HG03196 (cell line): ENCODE results near the gene RNF26.

Source experiments
- ATAC-seq: cut with Tn5 transposase; IDR thresholded peaks from one replicate; pipeline ENCODE4 v1.9.1; 2021; ENCODE audit not compliant: unreplicated experiment

RNF26 gene

GRCh38 chr11:119335655-119336543, 1.6 kb downstream of the RNF26 start:
- no peak for ATAC-seq

- ATAC-seq = no peak
These were observed 2.6 kb downstream of the RNF26 start for GRCh38 chr11:119336744-119337469.

GRCh38 chr11:119337581-119338317, 3.4 kb downstream of the RNF26 start:
- no peak for ATAC-seq

- no peak for ATAC-seq
These were observed 4.1 kb downstream of the RNF26 start for GRCh38 chr11:119338318-119338890.

- ATAC-seq = no peak
These were observed 4.8 kb downstream of the RNF26 start for GRCh38 chr11:119338965-119339588.

- ATAC-seq = no peak
These were observed 5.4 kb downstream of the RNF26 start for GRCh38 chr11:119339589-119340334.

- no peak for ATAC-seq
These were observed 6.3 kb downstream of the RNF26 start, which contains the start of gene C1QTNF5 for GRCh38 chr11:119340335-119341221. C1QTNF5 (minus strand) TSS chr11:119340883; CDS start chr11:119340397, 486 bp downstream.

- no peak for ATAC-seq
These were observed 7.1 kb downstream of the RNF26 start for GRCh38 chr11:119341222-119342022.

GRCh38 chr11:119342023-119342300, 7.6 kb downstream of the RNF26 start:
- ATAC-seq = no peak

- ATAC-seq = no peak
These were observed 8.2 kb downstream of the RNF26 start for GRCh38 chr11:119342362-119343130.

GRCh38 chr11:119343726-119344125, 9.4 kb downstream of the RNF26 start:
- no peak for ATAC-seq

GRCh38 chr11:119344291-119345010, 10.1 kb downstream of the RNF26 start:
- ATAC-seq = no peak

GRCh38 chr11:119345685-119346084, 11.4 kb downstream of the RNF26 start:
- ATAC-seq = no peak

GRCh38 chr11:119346605-119347004, 12.3 kb downstream of the RNF26 start, which contains the start of gene MFRP:
MFRP (minus strand) TSS chr11:119346705; CDS start chr11:119346513, 192 bp downstream.
- ATAC-seq = no peak

GRCh38 chr11:119347242-119347641, 12.9 kb downstream of the RNF26 start:
- ATAC-seq = no peak

- ATAC-seq = no peak
These were observed 13.7 kb downstream of the RNF26 start for GRCh38 chr11:119347940-119348605.
